H1 (cell line): ENCODE data around the gene ZFYVE21. TPM values are rescaled to one million over a fixed set of nuclear protein-coding genes. Genes with fewer than 3 reads are reported as not detected.

Experiments used
- CTCF ChIA-PET: fragments of 300-600 bp; sonication (Branson Sonifier 250); formaldehyde crosslinking; loops from one replicate; lab custom pipeline; 2021; ENCODE audit not compliant: partially characterized antibody; lab: Charles Lee
- POLR2A ChIA-PET: fragments of 300-600 bp; sonication (Branson Sonifier 250); formaldehyde crosslinking; loops from one replicate; lab custom pipeline; 2021; ENCODE audit warnings: inconsistent platforms; ENCODE audit not compliant: partially characterized antibody; lab: Charles Lee
- DNase-seq, 2 experiments: peaks; one replicate each; pipeline versions ENCODE4 v3.0.0 to v3.0.0-alpha.2; 2010 to 2022; ENCODE audit warnings: low spot score in 2 of 2, low read depth in 1 of 2, mixed read lengths in 1 of 2
- FAIRE-seq: peaks from 2 replicates; lab custom pipeline; 2011; peaks lifted over from hg19 to GRCh38; lab: Jason Lieb, UNC
- H2AFZ ChIP-seq: 2 replicates; pipeline ENCODE4 v1.8.1; 2012; ENCODE audit warnings: low read length, inconsistent platforms
- H2AK5ac ChIP-seq: 2 replicates; pipeline ENCODE4 v1.6.1; 2013; ENCODE audit warnings: low read depth, low read length
- H2BK120ac ChIP-seq: replicated peaks from 2 replicates; pipeline ENCODE3; 2013; ENCODE audit warnings: low read depth, low read length, inconsistent platforms
- H2BK12ac ChIP-seq: 2 replicates; pipeline ENCODE4 v1.6.1; 2013; ENCODE audit warnings: low read depth, low read length
- H2BK15ac ChIP-seq: 2 replicates; pipeline ENCODE4 v1.6.1; 2013; ENCODE audit warnings: low read length
- H2BK20ac ChIP-seq: 2 replicates; pipeline ENCODE4 v1.6.1; 2013; ENCODE audit warnings: low read length
- H2BK5ac ChIP-seq: 2 replicates; pipeline ENCODE4 v1.6.1; 2013; ENCODE audit warnings: low read depth, low read length
- H3K14ac ChIP-seq: 2 replicates; pipeline ENCODE4 v1.6.1; 2013; ENCODE audit warnings: inconsistent platforms; ENCODE audit not compliant: insufficient read length
- H3K18ac ChIP-seq: 2 replicates; pipeline ENCODE4 v1.6.1; 2013; ENCODE audit warnings: low read length; ENCODE audit errors: extremely low read depth
- H3K23ac ChIP-seq: 2 replicates; pipeline ENCODE4 v1.6.1; 2013; ENCODE audit warnings: inconsistent platforms; ENCODE audit not compliant: insufficient read length
- H3K23me2 ChIP-seq: 2 replicates; pipeline ENCODE4 v1.6.1; 2013; ENCODE audit warnings: low read depth, low read length
- H3K27ac ChIP-seq: 2 replicates; pipeline ENCODE4 v1.6.1; 2011; ENCODE audit warnings: low read depth, low read length, inconsistent platforms
- H3K27me3 ChIP-seq, 4 experiments: replicated peaks in 1 of 4; 1 replicate in 1 of 4; 2 replicates in 3 of 4; pipeline versions ENCODE4 v1.6.1 to v1.8.1; 2011 to 2013; ENCODE audit warnings: low read length in 3 of 4, mild to moderate bottlenecking in 3 of 4, inconsistent platforms in 2 of 4, mixed read lengths in 2 of 4, moderate library complexity in 1 of 4; ENCODE audit not compliant: control insufficient read depth in 3 of 4, insufficient read depth in 3 of 4; ENCODE audit errors: extremely low read depth in 1 of 4
- H3K36me3 ChIP-seq, 4 experiments: 2 replicates each; pipeline versions ENCODE4 v1.6.1 to v1.8.1; 2011 to 2013; ENCODE audit warnings: mild to moderate bottlenecking in 4 of 4, low read length in 3 of 4, moderate library complexity in 2 of 4, control low read depth in 1 of 4, inconsistent platforms in 1 of 4; ENCODE audit not compliant: insufficient read depth in 4 of 4, control insufficient read depth in 2 of 4
- H3K4ac ChIP-seq: replicated peaks from 2 replicates; pipeline ENCODE3; 2013; ENCODE audit warnings: low read length, low read depth, mixed read lengths, inconsistent platforms; ENCODE audit not compliant: insufficient read length
- H3K4me1 ChIP-seq, 4 experiments: replicated peaks in 1 of 4; 1 replicate in 1 of 4; 2 replicates in 3 of 4; pipeline versions ENCODE4 v1.6.1 to v1.8.1; 2011 to 2013; ENCODE audit warnings: low read length in 3 of 4, inconsistent platforms in 2 of 4, mixed read lengths in 1 of 4; ENCODE audit not compliant: insufficient read depth in 4 of 4, control insufficient read depth in 3 of 4
- H3K4me2 ChIP-seq, 2 experiments: 2 replicates each; pipeline versions ENCODE4 v1.6.1 to v1.8.1; 2011 to 2013; ENCODE audit warnings: low read depth in 2 of 2, low read length in 2 of 2, control low read depth in 1 of 2, inconsistent platforms in 1 of 2, mild to moderate bottlenecking in 1 of 2; ENCODE audit not compliant: insufficient read depth in 1 of 2
- H3K4me3 ChIP-seq, 4 experiments: fragments of 200-600, 300-600 bp in 1 of 4; sonication (generic), shearing (Covaris generic), sonication (Bioruptor Twin) in 1 of 4; 2 replicates each; pipeline versions ENCODE4 v1.5.1 to v1.8.1; 2011 to 2016; ENCODE audit warnings: low read length in 4 of 4, low read depth in 3 of 4, control low read depth in 2 of 4, inconsistent platforms in 2 of 4, mild to moderate bottlenecking in 2 of 4, mixed read lengths in 1 of 4, moderate library complexity in 1 of 4; ENCODE audit not compliant: insufficient read depth in 2 of 4; ENCODE audit errors: extremely low read depth in 1 of 4
- H3K56ac ChIP-seq: replicated peaks from 2 replicates; pipeline ENCODE3; 2013; ENCODE audit warnings: low read depth, mild to moderate bottlenecking, mixed read lengths, low read length, inconsistent platforms; ENCODE audit not compliant: insufficient read length
- H3K79me1 ChIP-seq: 2 replicates; pipeline ENCODE4 v1.6.1; 2013; ENCODE audit warnings: low read depth, low read length, control low read depth
- H3K79me2 ChIP-seq, 2 experiments: 2 replicates each; pipeline versions ENCODE4 v1.6.1 to v1.8.1; 2012 to 2013; ENCODE audit warnings: low read length in 2 of 2, mild to moderate bottlenecking in 2 of 2, inconsistent platforms in 1 of 2; ENCODE audit not compliant: insufficient read depth in 2 of 2, control insufficient read depth in 1 of 2
- H3K9ac ChIP-seq, 4 experiments: replicated peaks in 1 of 4; 1 replicate in 1 of 4; 2 replicates in 3 of 4; pipeline versions ENCODE4 v1.6.1 to v1.8.1; 2011 to 2013; ENCODE audit warnings: low read depth in 3 of 4, low read length in 3 of 4, control low read depth in 2 of 4, mild to moderate bottlenecking in 2 of 4, moderate library complexity in 2 of 4, inconsistent platforms in 1 of 4; ENCODE audit errors: extremely low read depth in 1 of 4
- H3K9me3 ChIP-seq, 2 experiments: 2 replicates each; pipeline versions ENCODE4 v1.6.1 to v1.8.1; 2012 to 2013; ENCODE audit warnings: mild to moderate bottlenecking in 2 of 2, moderate library complexity in 2 of 2, control low read depth in 1 of 2, inconsistent platforms in 1 of 2, low read depth in 1 of 2, low read length in 1 of 2, mixed read lengths in 1 of 2; ENCODE audit not compliant: insufficient read depth in 2 of 2
- H4K20me1 ChIP-seq, 2 experiments: replicated peaks in 1 of 2; 2 replicates each; pipeline versions ENCODE3 to v1.8.1; 2011 to 2013; ENCODE audit warnings: inconsistent platforms in 2 of 2, low read length in 2 of 2, mild to moderate bottlenecking in 1 of 2; ENCODE audit not compliant: insufficient read depth in 2 of 2, control insufficient read depth in 1 of 2
- H4K5ac ChIP-seq: 2 replicates; pipeline ENCODE4 v1.6.1; 2013; ENCODE audit warnings: low read length, low read depth, mixed read lengths, inconsistent platforms; ENCODE audit not compliant: insufficient read length
- H4K8ac ChIP-seq: 2 replicates; pipeline ENCODE4 v1.8.0; 2013; ENCODE audit warnings: mild to moderate bottlenecking, moderate library complexity, low read length, inconsistent platforms; ENCODE audit not compliant: insufficient read depth; ENCODE audit errors: extremely low read depth
- H4K91ac ChIP-seq: replicated peaks from 2 replicates; pipeline ENCODE3; 2013; ENCODE audit warnings: low read length, mixed read lengths, inconsistent platforms; ENCODE audit not compliant: insufficient read length
- E2F6 ChIP-seq: IDR thresholded peaks from 2 replicates; pipeline ENCODE4 v1.6.1; 2012; ENCODE audit warnings: inconsistent platforms
- FOSL1 ChIP-seq: IDR thresholded peaks from 2 replicates; pipeline ENCODE4 v1.6.1; 2011; ENCODE audit warnings: mild to moderate bottlenecking, low read depth, low read length, moderate library complexity; ENCODE audit not compliant: insufficient read depth
- PHF8 ChIP-seq: fragments of 200-600 bp; sonication (generic); conservative IDR thresholded peaks from 2 replicates; pipeline ENCODE4 v1.7.1; 2012; ENCODE audit warnings: low read depth, mild to moderate bottlenecking, inconsistent platforms, low read length, moderate library complexity
- SIX5 ChIP-seq: IDR thresholded peaks from 2 replicates; pipeline ENCODE4 v1.6.1; 2011; ENCODE audit warnings: mild to moderate bottlenecking, low read depth, low read length
- SP2 ChIP-seq: IDR thresholded peaks from 2 replicates; pipeline ENCODE4 v1.6.1; 2012; ENCODE audit warnings: mild to moderate bottlenecking, low read length, inconsistent platforms
- TAF1 ChIP-seq: IDR thresholded peaks from 2 replicates; pipeline ENCODE4 v1.6.1; 2011; ENCODE audit warnings: mild to moderate bottlenecking, low read depth, low read length
- TCF12 ChIP-seq: IDR thresholded peaks from 2 replicates; pipeline ENCODE4 v1.6.1; 2011; ENCODE audit warnings: low read depth, mild to moderate bottlenecking, low read length
- WGBS, 2 experiments: shearing (Covaris generic) in 1 of 2; methylation state at CpG; one replicate each; pipeline versions ENCODE4 v1.1.6 to v1.1.7; 2013 to 2015; ENCODE audit warnings: low lambda C conversion rate in 2 of 2, mixed read lengths in 2 of 2, inconsistent platforms in 1 of 2, low coverage in 1 of 2, missing lambda C conversion rate in 1 of 2; ENCODE audit not compliant: insufficient replicate concordance in 2 of 2, insufficient coverage in 1 of 2, insufficient read length in 1 of 2; ENCODE audit errors: extremely low coverage in 1 of 2, missing lambda C conversion rate in 1 of 2; 5-methylcytosine and 5-hydroxymethylcytosine counted together
- polyA plus RNA-seq, 7 experiments: library from polyadenylated mRNA; depleted of rRNA in 3 of 7; stranded (reverse) in 5 of 7; unstranded in 2 of 7; fragments of >200 nt in 5 of 7; fragments of 200-250 nt in 2 of 7; gene quantifications; 1 replicate in 5 of 7; 2 replicates in 1 of 7; 4 replicates in 1 of 7; pipeline versions ENCODE4 v1.2.1 to v1.2.3, GENCODE V29; 2011 to 2013; ENCODE audit warnings: missing spikeins in 2 of 7, mixed read lengths in 2 of 7
- total RNA-seq: library from RNA; stranded (reverse); fragmentation: NEBNext Ultra II Directional; extraction: Animal tissue kit (Norgen Biotek cat#: 25700); gene quantifications from 2 replicates; pipeline ENCODE4 v1.2.1, GENCODE V29; 2021

The ZFYVE21 gene
- total and polyA plus RNA-seq, 2 of the 8 experiments (the other 6 are each of a cell fraction or from before 2014, with no cell fraction given): 53.4 to 127 TPM

GRCh38 chr14:103775506-103775905, 59.9 kb downstream of the ZFYVE21 start:
- Histone ChIP-seq H3K4ac (no peak overlapping the region), H3K18ac (no peak overlapping the region), H3K79me2 (no peaks in the 10 kb centered on the region), H2BK12ac (no peak overlapping the region), H4K91ac (no peak overlapping the region), H3K27ac (no peak overlapping the region), H3K23ac (no peak overlapping the region), H3K9me3 (no peaks in the 10 kb centered on the region), H3K79me1 (no peaks in the 10 kb centered on the region), H2BK20ac (no peak overlapping the region), H2BK120ac (no peak overlapping the region), H3K23me2 (no peaks in the 10 kb centered on the region), H3K14ac (no peak overlapping the region), H4K5ac (no peak overlapping the region), H2AK5ac (no peak overlapping the region), H3K9ac (no peak overlapping the region), H3K56ac (no peak overlapping the region), H3K4me2 (no peak overlapping the region), H2AFZ (no peak overlapping the region), H3K4me3 (no peak overlapping the region), H4K20me1 (no peaks in the 10 kb centered on the region), H3K27me3 (no peaks in the 10 kb centered on the region), H2BK15ac (no peak overlapping the region), H4K8ac (no peak overlapping the region), H3K36me3 (no peaks in the 10 kb centered on the region), H2BK5ac (no peak overlapping the region), H3K4me1 (no peaks in the 10 kb centered on the region)
- CTCF ChIA-PET: interaction anchor here (0.7 to 1.0 kb wide), 3 partner anchors 10 to 224 kb away, joined by 3 read pairs; no protein-coding TSS in a partner anchor
- DNase-seq (no peak), FAIRE-seq (no peak)
- POLR2A ChIA-PET: no interaction called here
- WGBS, 2 experiments: 93% methylated on average over 7 of the region's 7 CpGs; no CpG with 5 or more reads in 1 of the 2 experiments
- no peak for TF ChIP-seq FOSL1
- TF ChIP-seq TAF1: no peak
- no peak for TF ChIP-seq TCF12
- TF ChIP-seq SP2: no peak
- TF ChIP-seq SIX5: no peak
- TF ChIP-seq E2F6: no peak
- no peak for TF ChIP-seq PHF8
